ENCODE measurements around the gene PRSS21. TPM values are rescaled to one million over a fixed set of nuclear protein-coding genes. Genes with fewer than 3 reads are reported as not detected.

PRSS21 gene
- total RNA-seq, 1 donor from 2014 or later = not detected

DNA sequence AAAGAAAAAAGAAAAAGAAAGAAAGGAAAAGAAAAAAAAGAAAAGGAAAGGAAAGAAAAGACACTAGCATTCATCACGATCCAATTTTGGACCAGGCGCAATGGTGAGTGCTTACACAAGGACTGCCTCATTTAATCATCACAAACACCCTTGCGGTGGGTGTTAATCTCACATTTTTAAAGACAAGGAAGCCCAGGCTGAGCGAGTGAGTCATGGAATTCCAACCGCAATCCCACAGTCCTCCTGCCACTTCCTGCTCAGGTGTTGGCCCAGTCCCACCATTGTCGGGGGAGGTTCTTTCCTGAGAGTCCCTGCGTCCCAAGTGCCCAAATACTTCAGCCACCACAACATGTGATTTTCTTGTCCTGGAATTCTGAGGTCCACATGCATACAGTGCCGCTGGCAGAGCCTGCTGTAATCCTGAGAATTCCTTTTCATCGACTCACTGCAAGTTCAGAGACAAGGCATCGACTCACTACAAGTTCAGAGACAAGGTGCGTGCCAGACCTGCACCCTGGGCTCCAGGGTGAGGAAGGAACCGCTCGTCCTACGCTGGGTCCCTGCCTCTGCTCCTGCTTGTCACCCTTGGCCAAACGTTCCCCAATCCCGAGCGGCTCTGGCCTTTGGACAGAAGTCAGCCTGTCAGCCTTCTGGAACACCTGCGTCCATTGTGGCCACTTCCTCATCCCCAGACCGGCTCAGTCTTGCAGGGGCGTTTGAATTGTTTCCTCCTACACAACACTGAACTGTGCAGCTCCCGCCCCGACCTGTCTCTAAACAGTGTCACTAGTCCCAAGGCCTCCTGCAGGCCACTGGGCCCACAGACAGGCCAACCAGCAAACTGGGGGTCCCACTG lies 18.8 kb downstream of the PRSS21 start:
- H3K36me3 Mint-ChIP-seq (ENCODE audit: unreplicated experiment) = no peaks in the 10 kb centered on the region
- H3K9me3 Mint-ChIP-seq (ENCODE audit: unreplicated experiment) = no peaks in the 10 kb centered on the region
- peaks cover 14% of the 10 kb centered on the region for H3K4me1 Mint-ChIP-seq (ENCODE audit: unreplicated experiment)
- peak overlapping the region; percentile 70 for H3K27ac Mint-ChIP-seq (ENCODE audit: unreplicated experiment)
- H3K27me3 Mint-ChIP-seq (ENCODE audit: unreplicated experiment) = no peaks in the 10 kb centered on the region
- TF ChIP-seq, protein P1, sequence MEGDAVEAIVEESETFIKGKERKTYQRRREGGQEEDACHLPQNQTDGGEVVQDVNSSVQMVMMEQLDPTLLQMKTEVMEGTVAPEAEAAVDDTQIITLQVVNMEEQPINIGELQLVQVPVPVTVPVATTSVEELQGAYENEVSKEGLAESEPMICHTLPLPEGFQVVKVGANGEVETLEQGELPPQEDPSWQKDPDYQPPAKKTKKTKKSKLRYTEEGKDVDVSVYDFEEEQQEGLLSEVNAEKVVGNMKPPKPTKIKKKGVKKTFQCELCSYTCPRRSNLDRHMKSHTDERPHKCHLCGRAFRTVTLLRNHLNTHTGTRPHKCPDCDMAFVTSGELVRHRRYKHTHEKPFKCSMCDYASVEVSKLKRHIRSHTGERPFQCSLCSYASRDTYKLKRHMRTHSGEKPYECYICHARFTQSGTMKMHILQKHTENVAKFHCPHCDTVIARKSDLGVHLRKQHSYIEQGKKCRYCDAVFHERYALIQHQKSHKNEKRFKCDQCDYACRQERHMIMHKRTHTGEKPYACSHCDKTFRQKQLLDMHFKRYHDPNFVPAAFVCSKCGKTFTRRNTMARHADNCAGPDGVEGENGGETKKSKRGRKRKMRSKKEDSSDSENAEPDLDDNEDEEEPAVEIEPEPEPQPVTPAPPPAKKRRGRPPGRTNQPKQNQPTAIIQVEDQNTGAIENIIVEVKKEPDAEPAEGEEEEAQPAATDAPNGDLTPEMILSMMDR (IDR thresholded peaks at IDR 0.05) = no peak
- no peak for DNase-seq (ENCODE audit: extremely low spot score, unreplicated experiment)
- H3K4me3 Mint-ChIP-seq (ENCODE audit: unreplicated experiment) = no peak overlapping the region

DNA sequence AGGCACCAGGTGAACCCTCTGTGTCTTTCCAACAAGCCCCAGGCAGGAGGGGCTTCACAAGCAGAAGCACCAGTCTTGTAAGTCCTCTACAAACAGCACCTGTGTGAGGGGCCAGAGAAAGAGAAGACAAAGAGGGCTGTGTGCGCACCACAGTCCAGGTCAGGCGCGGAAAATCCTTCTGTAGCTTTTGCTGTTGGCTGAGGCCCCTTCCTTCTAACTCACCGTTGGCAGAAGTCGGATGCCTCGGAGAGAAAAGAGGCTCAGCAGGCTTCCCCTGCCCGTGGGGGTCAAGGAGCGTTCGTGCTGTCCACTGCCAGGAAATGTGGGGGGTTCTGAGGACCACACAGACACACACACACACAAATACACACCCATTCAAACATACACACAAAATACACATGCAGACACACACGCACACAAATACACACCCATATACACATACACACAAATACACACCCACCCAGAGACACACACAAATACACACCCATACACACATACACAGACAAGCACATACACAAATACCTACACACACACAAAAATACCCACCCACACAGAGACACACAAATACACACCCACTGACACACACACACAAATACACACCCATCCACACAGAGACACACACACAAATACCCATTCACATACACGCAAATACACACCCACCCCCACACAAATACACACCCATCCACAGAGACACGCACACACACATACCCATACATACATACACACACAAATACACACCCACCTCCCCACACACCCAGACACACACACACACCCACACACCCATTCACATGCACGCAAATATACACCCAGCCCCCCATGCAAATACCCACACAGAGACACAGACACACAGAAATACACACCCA lies 19.8 kb downstream of the PRSS21 start:
- no peak overlapping the region for H3K27ac Mint-ChIP-seq (ENCODE audit: unreplicated experiment)
- no peak for DNase-seq (ENCODE audit: extremely low spot score, unreplicated experiment)

DNA sequence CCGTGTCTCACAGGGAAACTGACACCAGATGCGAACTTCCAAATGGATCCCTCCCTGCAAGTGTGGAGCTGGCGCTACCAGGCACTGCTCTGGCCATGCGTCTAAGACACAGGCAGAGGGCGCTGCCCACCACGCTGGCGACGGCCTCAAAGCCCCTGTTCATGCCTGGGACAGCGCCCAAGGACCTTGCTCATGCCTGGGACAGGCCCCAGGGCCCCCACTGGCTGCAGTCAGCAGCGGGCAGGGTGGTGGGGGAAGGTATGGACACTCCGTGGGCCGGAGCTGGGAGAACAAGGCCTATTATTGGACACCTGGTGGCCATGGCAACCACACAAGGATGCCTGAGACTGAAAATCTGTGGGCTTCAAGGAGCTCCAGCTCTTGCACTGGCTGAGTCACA lies 21.9 kb downstream of the PRSS21 start:
- no peak for DNase-seq (ENCODE audit: extremely low spot score, unreplicated experiment)
- H3K27me3 Mint-ChIP-seq (ENCODE audit: unreplicated experiment) = no peaks in the 10 kb centered on the region
- TF ChIP-seq, protein P1 (IDR thresholded peaks at IDR 0.05) = peak; percentile 74
- H3K4me1 Mint-ChIP-seq (ENCODE audit: unreplicated experiment) = peaks cover 14% of the 10 kb centered on the region
- H3K36me3 Mint-ChIP-seq (ENCODE audit: unreplicated experiment) = no peaks in the 10 kb centered on the region
- no peaks in the 10 kb centered on the region for H3K9me3 Mint-ChIP-seq (ENCODE audit: unreplicated experiment)
- H3K4me3 Mint-ChIP-seq (ENCODE audit: unreplicated experiment) = no peak overlapping the region
- H3K27ac Mint-ChIP-seq (ENCODE audit: unreplicated experiment) = no peak overlapping the region

More for the DNA sequence above, 19.8 kb downstream of the PRSS21 start:
- Mint-ChIP-seq H3K36me3 (ENCODE audit: unreplicated experiment) (no peaks in the 10 kb centered on the region), H3K27me3 (ENCODE audit: unreplicated experiment) (no peaks in the 10 kb centered on the region), H3K9me3 (ENCODE audit: unreplicated experiment) (no peaks in the 10 kb centered on the region), H3K4me1 (ENCODE audit: unreplicated experiment) (peaks cover 14% of the 10 kb centered on the region), H3K4me3 (ENCODE audit: unreplicated experiment) (no peak overlapping the region)
- TF ChIP-seq, protein P1 (IDR thresholded peaks at IDR 0.05) = no peak

DNA sequence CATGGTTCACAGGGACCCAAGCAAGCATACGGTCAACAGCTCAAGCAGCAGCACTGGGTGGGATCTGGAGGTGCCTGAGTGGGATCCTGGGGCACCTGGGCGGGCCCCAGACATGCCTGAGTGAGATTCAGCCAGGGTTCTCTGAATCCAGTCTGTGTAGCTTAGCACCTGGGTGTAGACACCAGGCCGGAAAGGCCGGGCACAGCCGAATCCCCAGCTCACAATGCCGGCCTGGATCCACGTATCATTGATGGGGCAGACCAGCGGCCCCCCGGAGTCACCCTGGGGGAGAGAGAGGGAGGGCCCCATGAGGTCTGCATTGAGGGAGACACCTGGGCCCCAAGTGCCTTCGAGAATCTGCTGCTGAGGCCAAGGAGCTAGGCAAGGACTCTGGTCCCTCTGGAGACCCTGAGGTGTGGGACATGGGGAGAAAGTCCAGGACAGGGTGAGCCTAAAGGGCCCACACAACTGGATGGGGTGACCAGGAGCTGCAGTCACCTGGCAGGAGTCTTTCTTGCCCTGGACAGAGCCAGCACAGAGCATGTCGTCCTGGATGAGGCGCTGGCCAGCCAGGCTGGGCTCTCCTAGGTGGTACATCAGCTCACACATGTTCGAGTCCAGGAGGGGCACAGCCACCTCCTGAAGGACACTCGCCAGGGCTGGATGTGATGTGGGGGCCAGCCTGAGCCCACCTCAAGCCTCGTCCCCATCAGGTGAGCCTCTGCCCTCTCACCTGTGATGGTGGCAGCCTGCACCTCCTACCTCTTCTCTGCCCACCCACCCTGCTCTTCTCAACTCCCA lies 22.8 kb downstream of the PRSS21 start:
- H3K36me3 Mint-ChIP-seq (ENCODE audit: unreplicated experiment) = no peaks in the 10 kb centered on the region
- H3K4me1 Mint-ChIP-seq (ENCODE audit: unreplicated experiment) = peaks cover 11% of the 10 kb centered on the region
- H3K4me3 Mint-ChIP-seq (ENCODE audit: unreplicated experiment) = no peak overlapping the region
- TF ChIP-seq, protein P1 (IDR thresholded peaks at IDR 0.05) = no peak
- peaks cover 7% of the 10 kb centered on the region for H3K27me3 Mint-ChIP-seq (ENCODE audit: unreplicated experiment)
- no peaks in the 10 kb centered on the region for H3K9me3 Mint-ChIP-seq (ENCODE audit: unreplicated experiment)
- no peak overlapping the region for H3K27ac Mint-ChIP-seq (ENCODE audit: unreplicated experiment)
- no peak for DNase-seq (ENCODE audit: extremely low spot score, unreplicated experiment)
